Measurements from ENCODE around the gene MFSD12.

GRCh38 chr19:3601021-3601420 is 43.6 kb upstream of the MFSD12 start:
- no peak for TF ChIP-seq EZH2phosphoT487 (IDR thresholded peaks at IDR 0.05; ENCODE audit: borderline replicate concordance)
- TF ChIP-seq CEBPB (IDR thresholded peaks at IDR 0.05; ENCODE audit: low read depth) = no peak
- TF ChIP-seq SP1 (IDR thresholded peaks at IDR 0.05; ENCODE audit: low read depth) = no peak
- TF ChIP-seq CTCF (IDR thresholded peaks at IDR 0.05 in 2 of 3, conservative IDR thresholded peaks at IDR 0.05 in 1 of 3; ENCODE audit: borderline replicate concordance in 1 of 3, insufficient read depth in 1 of 3, low read depth in 2 of 3, low read length in 2 of 3) = no peak
